ENCODE results near the gene REPIN1.

REPIN1 gene

DNA sequence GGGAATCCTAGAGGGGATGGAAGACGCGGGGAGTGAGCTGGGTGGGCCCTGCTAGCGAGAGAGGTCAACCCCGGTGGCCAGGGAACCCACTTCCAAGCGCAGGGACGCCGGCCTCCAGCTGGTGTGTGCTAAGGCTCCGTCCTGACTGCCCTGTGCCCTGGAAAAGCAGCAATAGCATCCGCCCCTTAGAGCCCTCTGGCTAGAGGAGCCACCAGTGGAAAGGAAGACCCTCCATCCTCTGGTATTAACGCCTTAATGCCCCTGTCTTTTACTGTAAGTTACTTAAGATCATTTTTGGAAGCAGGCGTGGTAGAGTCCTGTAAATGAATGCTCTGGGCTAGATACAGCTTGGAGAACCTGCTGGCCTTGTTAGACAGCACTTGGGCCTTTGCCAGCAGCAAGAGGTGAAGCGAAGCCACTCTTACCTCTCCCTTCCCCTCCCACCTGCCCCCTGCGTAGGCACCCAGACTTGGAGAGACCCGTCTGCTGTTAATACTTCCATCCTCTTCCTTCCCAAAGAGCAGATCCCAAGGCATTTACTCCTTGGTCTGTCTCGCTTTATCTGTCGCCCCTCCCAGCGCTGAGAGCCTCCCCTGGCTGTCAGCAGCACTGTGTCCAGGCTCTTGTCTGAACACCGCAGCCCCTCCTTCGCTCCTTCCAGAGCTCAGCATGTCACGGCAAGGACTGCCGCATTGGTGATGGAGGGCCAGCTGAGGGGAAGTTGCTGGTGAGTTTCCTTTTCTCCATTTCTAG is 4.6 kb downstream of the REPIN1 start:
- Mint-ChIP-seq H3K9me3 (no peaks in the 10 kb centered on the region), H3K27ac (peak overlapping the region; percentile 83), H3K36me3 (ENCODE audit: low read depth) (peaks cover 50% of the 10 kb centered on the region), H3K27me3 (no peaks in the 10 kb centered on the region), H3K4me1 (ENCODE audit: low read depth) (peaks cover 61% of the 10 kb centered on the region), H3K4me3 (no peak overlapping the region)
- no peak for DNase-seq

DNA sequence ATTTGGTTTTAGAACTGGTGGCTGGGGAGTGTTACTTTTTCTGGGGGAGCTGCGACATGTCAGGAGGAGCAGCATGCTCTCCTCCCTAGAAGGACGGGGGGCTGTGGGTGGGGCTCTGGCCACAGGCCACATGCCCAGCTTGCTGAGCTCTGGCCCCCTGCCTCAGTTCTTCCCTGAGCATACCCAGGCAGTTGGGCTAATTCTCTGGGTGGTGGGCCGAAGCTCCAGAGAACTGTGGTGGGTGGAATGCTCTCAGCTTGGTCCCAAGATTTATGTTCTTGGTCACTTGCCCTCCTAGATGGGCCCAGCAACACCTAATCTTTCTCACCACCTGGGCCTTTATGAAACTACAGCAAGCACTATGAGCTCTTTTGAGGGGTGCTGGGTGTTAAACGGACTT is 5.4 kb downstream of the REPIN1 start:
- no peaks in the 10 kb centered on the region for H3K27me3 Mint-ChIP-seq
- peaks cover 48% of the 10 kb centered on the region for H3K36me3 Mint-ChIP-seq (ENCODE audit: low read depth)
- no peak for DNase-seq
- H3K27ac Mint-ChIP-seq: peak overlapping the region; percentile 83
- H3K4me3 Mint-ChIP-seq: no peak overlapping the region
- H3K4me1 Mint-ChIP-seq (ENCODE audit: low read depth): peaks cover 60% of the 10 kb centered on the region
- H3K9me3 Mint-ChIP-seq: no peaks in the 10 kb centered on the region

DNA sequence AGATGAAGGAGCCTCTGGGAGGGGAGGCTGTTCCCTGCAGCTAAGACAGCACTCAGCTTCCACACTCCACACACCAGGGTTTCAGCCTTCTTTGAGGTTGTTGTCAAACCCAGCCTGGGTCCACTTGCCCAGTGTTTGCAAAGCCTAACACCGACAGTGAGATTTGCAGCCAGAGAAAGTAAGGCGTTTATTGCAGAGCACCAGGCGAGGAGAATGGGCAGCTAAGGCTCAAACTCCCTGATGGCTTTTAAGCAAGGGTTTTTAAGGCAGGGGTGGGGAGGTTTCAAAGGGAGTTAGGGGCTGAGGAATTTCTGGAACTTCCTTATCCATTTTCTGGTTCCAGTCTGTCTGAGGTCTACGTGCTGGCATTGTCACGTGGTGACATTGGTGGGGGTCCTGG is 5.8 kb downstream of the REPIN1 start:
- H3K4me3 Mint-ChIP-seq: no peak overlapping the region

GRCh38 chr7:150375662-150376521 is 7.3 kb downstream of the REPIN1 start:
- no peaks in the 10 kb centered on the region for H3K27me3 Mint-ChIP-seq
- DNase-seq: no peak
- peaks cover 61% of the 10 kb centered on the region for H3K4me1 Mint-ChIP-seq (ENCODE audit: low read depth)
- H3K9me3 Mint-ChIP-seq: no peaks in the 10 kb centered on the region
- peak overlapping the region; percentile 41 for H3K4me3 Mint-ChIP-seq
- H3K27ac Mint-ChIP-seq: peak overlapping the region; percentile 90
- H3K36me3 Mint-ChIP-seq (ENCODE audit: low read depth): peaks cover 36% of the 10 kb centered on the region

More for the DNA sequence above, 5.8 kb downstream of the REPIN1 start:
- DNase-seq: no peak
- Mint-ChIP-seq H3K4me1 (ENCODE audit: low read depth) (peaks cover 60% of the 10 kb centered on the region), H3K27ac (peak overlapping the region; percentile 34), H3K9me3 (no peaks in the 10 kb centered on the region), H3K27me3 (no peaks in the 10 kb centered on the region), H3K36me3 (ENCODE audit: low read depth) (peaks cover 44% of the 10 kb centered on the region)

GRCh38 chr7:150376560-150376959 is 7.9 kb downstream of the REPIN1 start:
- no peak for DNase-seq
- no peaks in the 10 kb centered on the region for H3K27me3 Mint-ChIP-seq
- no peaks in the 10 kb centered on the region for H3K9me3 Mint-ChIP-seq
- peaks cover 62% of the 10 kb centered on the region for H3K4me1 Mint-ChIP-seq (ENCODE audit: low read depth)
- H3K4me3 Mint-ChIP-seq: peak overlapping the region; percentile 41
- peaks cover 34% of the 10 kb centered on the region for H3K36me3 Mint-ChIP-seq (ENCODE audit: low read depth)
- peak overlapping the region; percentile 90 for H3K27ac Mint-ChIP-seq

DNA sequence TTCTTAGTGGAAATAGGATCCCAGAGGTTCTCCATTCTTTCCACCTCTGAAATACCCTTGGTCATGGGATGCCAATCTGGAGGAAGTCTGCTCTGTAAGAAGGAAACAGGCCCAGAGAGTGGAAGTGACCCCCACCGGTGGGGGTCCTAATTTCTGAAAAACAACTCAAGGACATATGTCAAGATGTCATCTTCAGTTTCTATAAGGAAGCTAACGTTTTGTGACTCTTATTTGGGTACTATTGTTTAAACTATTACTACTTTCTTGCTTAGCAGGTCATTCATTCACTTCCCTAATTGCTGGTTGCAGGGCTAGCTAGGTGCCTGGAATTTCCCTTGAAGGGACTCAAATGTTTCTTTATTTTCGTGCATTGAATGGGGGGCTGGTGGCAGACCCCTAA is 8.6 kb downstream of the REPIN1 start:
- peaks cover 32% of the 10 kb centered on the region for H3K36me3 Mint-ChIP-seq (ENCODE audit: low read depth)
- peak overlapping the region; percentile 83 for H3K27ac Mint-ChIP-seq
- peaks cover 62% of the 10 kb centered on the region for H3K4me1 Mint-ChIP-seq (ENCODE audit: low read depth)
- no peak for DNase-seq
- no peaks in the 10 kb centered on the region for H3K9me3 Mint-ChIP-seq
- no peak overlapping the region for H3K4me3 Mint-ChIP-seq
- no peaks in the 10 kb centered on the region for H3K27me3 Mint-ChIP-seq

GRCh38 chr7:150377635-150378034 is 9.0 kb downstream of the REPIN1 start:
- H3K27me3 Mint-ChIP-seq: no peaks in the 10 kb centered on the region
- H3K4me3 Mint-ChIP-seq: peak overlapping the region; percentile 81
- H3K36me3 Mint-ChIP-seq (ENCODE audit: low read depth): peaks cover 27% of the 10 kb centered on the region
- H3K27ac Mint-ChIP-seq: peak overlapping the region; percentile 83
- no peaks in the 10 kb centered on the region for H3K9me3 Mint-ChIP-seq
- DNase-seq: no peak
- peaks cover 60% of the 10 kb centered on the region for H3K4me1 Mint-ChIP-seq (ENCODE audit: low read depth)

- H3K27ac Mint-ChIP-seq: peak overlapping the region; percentile 83
- no peaks in the 10 kb centered on the region for H3K9me3 Mint-ChIP-seq
- H3K4me3 Mint-ChIP-seq: peak overlapping the region; percentile 81
- H3K4me1 Mint-ChIP-seq (ENCODE audit: low read depth): peaks cover 57% of the 10 kb centered on the region
- DNase-seq: peak; percentile 57
- H3K36me3 Mint-ChIP-seq (ENCODE audit: low read depth): peaks cover 21% of the 10 kb centered on the region
- H3K27me3 Mint-ChIP-seq: no peaks in the 10 kb centered on the region
These were observed 9.7 kb downstream of the REPIN1 start for GRCh38 chr7:150378115-150378852.

- Mint-ChIP-seq H3K4me3 (peak within 1 kb of the TSS; percentile 90), H3K27ac (peak within 1 kb of the TSS; percentile 88), H3K27me3 (no peaks in the 10 kb centered on the region), H3K9me3 (no peaks in the 10 kb centered on the region), H3K36me3 (ENCODE audit: low read depth) (peaks cover 14% of the 10 kb centered on the region), H3K4me1 (ENCODE audit: low read depth) (peaks cover 53% of the 10 kb centered on the region)
- peak; percentile 93 for DNase-seq
These were observed 10.3 kb downstream of the REPIN1 start, which contains the start of gene ZNF775 for GRCh38 chr7:150378853-150379440. TSS of gene ZNF775 (plus strand) at chr7:150379330. CDS start at chr7:150388471, 9,141 bp downstream.

GRCh38 chr7:150379441-150380379 is 11.1 kb downstream of the REPIN1 start:
- no peaks in the 10 kb centered on the region for H3K9me3 Mint-ChIP-seq
- H3K27ac Mint-ChIP-seq: peak overlapping the region; percentile 88
- H3K36me3 Mint-ChIP-seq (ENCODE audit: low read depth): peaks cover 7% of the 10 kb centered on the region
- peak overlapping the region; percentile 90 for H3K4me3 Mint-ChIP-seq
- H3K27me3 Mint-ChIP-seq: no peaks in the 10 kb centered on the region
- peaks cover 49% of the 10 kb centered on the region for H3K4me1 Mint-ChIP-seq (ENCODE audit: low read depth)
- no peak for DNase-seq

DNA sequence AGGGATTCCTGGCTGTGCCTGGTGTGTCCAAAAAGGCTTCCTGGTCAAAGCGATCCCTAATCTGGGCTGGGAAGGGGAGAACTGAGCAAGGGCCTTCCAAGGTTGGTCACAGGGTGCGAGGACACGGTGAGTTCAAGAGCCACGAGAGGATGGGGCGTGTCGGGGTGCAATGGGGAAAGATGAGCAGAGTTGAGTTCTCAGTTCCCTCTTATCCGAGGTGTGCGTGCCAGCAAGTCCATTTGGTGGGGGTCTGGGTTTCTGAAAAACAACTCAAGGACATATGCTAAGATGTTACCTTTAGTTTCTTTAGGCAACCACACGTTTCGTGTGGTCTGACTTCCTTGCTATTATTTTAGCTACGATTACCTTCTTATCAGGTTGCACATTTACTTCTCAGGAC is 11.8 kb downstream of the REPIN1 start:
- Mint-ChIP-seq H3K9me3 (no peaks in the 10 kb centered on the region), H3K27ac (peak overlapping the region; percentile 30), H3K36me3 (ENCODE audit: low read depth) (peaks cover 5% of the 10 kb centered on the region)

DNA sequence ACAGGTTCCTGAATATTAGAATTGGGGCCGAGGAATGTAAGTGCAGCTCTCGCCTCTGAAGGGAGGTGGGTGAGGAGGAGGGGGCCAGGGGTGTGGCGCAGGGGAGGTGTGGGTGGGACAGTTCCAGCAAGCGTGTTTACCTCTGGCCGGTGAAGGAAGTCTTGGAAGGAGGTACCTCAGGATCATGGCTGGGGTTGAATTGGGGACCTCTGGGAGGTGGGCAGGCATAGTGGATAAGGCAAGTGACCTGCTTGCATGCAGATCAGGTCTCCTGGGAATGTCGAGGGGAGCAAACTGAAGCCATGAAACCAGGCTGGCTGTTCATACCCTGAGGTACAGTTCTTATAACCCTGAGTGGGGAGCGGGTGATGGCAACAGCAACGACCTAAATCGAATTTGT is 12.5 kb downstream of the REPIN1 start:
- H3K36me3 Mint-ChIP-seq (ENCODE audit: low read depth): peaks cover 4% of the 10 kb centered on the region
- H3K4me1 Mint-ChIP-seq (ENCODE audit: low read depth): peaks cover 40% of the 10 kb centered on the region
- no peak for DNase-seq
- peak overlapping the region; percentile 11 for H3K4me3 Mint-ChIP-seq
- H3K27ac Mint-ChIP-seq: no peak overlapping the region
- H3K27me3 Mint-ChIP-seq: no peaks in the 10 kb centered on the region
- H3K9me3 Mint-ChIP-seq: no peaks in the 10 kb centered on the region

More for the DNA sequence above, 11.8 kb downstream of the REPIN1 start:
- H3K4me3 Mint-ChIP-seq: peak overlapping the region; percentile 90
- peaks cover 45% of the 10 kb centered on the region for H3K4me1 Mint-ChIP-seq (ENCODE audit: low read depth)
- H3K27me3 Mint-ChIP-seq: no peaks in the 10 kb centered on the region
- no peak for DNase-seq

- H3K4me1 Mint-ChIP-seq (ENCODE audit: low read depth): peaks cover 33% of the 10 kb centered on the region
- H3K27me3 Mint-ChIP-seq: no peaks in the 10 kb centered on the region
- DNase-seq: no peak
- H3K9me3 Mint-ChIP-seq: no peaks in the 10 kb centered on the region
- H3K4me3 Mint-ChIP-seq: no peak overlapping the region
- H3K27ac Mint-ChIP-seq: no peak overlapping the region
- peaks cover 4% of the 10 kb centered on the region for H3K36me3 Mint-ChIP-seq (ENCODE audit: low read depth)
These were observed 13.1 kb downstream of the REPIN1 start for GRCh38 chr7:150381785-150382122.
